Vagina (tissue), 2 donors: ENCODE results near the gene LASP1NB.

ENCODE experiments used
- CTCF ChIP-seq, 3 experiments: fragments of 450-650 bp in 2 of 3; fragments of 200-600 bp in 1 of 3; sonication (generic) in 1 of 3; IDR thresholded peaks; one replicate each; pipeline ENCODE4 v1.5.1; 2017 to 2019; ENCODE audit warnings: antibody characterized with exemption in 3 of 3, mild to moderate bottlenecking in 2 of 3, moderate library complexity in 2 of 3
- POLR2A ChIP-seq, 2 donors: fragments of 450-650 bp; IDR thresholded peaks; one replicate each; pipeline ENCODE4 v1.6.1; 2017; ENCODE audit warnings: antibody characterized with exemption in 2 of 2, mild to moderate bottlenecking in 2 of 2, moderate library complexity in 2 of 2

GRCh38 chr17:38900978-38901656, 24.3 kb upstream of the LASP1NB start:
- TF ChIP-seq CTCF (IDR thresholded peaks at IDR 0.05) (no peak), POLR2A (IDR thresholded peaks at IDR 0.05) (no peak)
